ENCODE results near the gene NEMP2.
A peak's percentile ranks its signal among the peaks of the same experiment; 100 is the strongest.

The NEMP2 gene

DNA sequence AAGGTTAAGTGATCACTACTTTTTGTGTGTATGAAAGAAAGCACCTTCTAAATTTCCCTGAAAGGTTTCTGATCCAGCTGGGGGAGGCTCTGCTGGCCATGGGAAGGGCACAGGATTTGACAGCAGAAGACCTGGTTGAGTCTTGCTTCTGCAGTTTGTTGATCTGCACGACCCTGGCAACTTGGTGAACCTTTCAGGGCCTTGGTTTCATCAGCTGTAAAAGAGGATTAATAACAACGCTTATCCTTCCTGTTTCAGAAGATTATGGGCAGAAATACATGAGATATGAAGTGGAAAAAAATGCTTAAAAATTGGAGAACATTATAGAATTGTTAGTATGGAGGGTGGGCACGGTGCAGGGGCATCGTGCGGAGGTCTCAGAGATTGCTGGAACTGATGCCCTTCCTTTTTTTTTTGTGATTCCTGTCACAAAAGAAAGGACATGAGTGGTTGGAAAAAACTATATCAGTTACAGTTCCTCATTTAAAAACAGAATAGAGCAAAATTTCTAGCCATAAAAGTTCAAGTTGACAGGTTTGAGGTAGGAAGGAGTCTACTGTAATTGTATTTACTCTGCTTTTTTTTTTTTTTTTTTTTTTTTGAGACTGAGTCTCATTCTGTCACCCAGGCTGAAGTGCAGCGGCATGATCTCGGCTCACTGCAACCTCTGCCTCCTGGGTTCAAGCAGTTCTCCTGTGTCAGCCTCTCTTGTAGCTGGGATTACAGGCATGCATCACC, 79.0 kb downstream of the NEMP2 start:
- H3K27me3 ChIP-seq (replicated peaks in 2 of 5; ENCODE audit: control insufficient read depth in 4 of 5, insufficient read depth in 5 of 5, low read length in 4 of 5) = no peaks in the 10 kb centered on the region
- H3K9me3 ChIP-seq (ENCODE audit: control extremely low read depth in 1 of 5, control insufficient read depth in 4 of 5, insufficient read depth in 2 of 5, low read depth in 1 of 5, low read length in 4 of 5) = no peaks in the 10 kb centered on the region
- DNase-seq = peak in 1 of 3 donors; percentile 36
- peaks cover 1 to 16% (median 6%) of the 10 kb centered on the region in 4 experiments for H3K4me1 ChIP-seq (ENCODE audit: control extremely low read depth in 1 of 4, control insufficient read depth in 4 of 4, insufficient read depth in 4 of 4, low read length in 3 of 4)
- 45% methylated on average over 3 of the region's 7 CpGs for WGBS (ENCODE audit: insufficient coverage)
- peaks cover 3 to 17% (median 11%) of the 10 kb centered on the region in 4 experiments for H3K36me3 ChIP-seq (ENCODE audit: control insufficient read depth in 4 of 4, insufficient read depth in 4 of 4, low read length in 3 of 4)
- H3K27ac ChIP-seq (ENCODE audit: insufficient read depth in 1 of 2, low read depth in 1 of 2, low read length in 2 of 2, poor library complexity in 1 of 2, severe bottlenecking in 2 of 2) = no peak overlapping the region
- CTCF ChIA-PET = interaction anchor here (0.6 to 1.1 kb wide), 2 partner anchors 9 to 62 kb away, joined by 3 read pairs; no protein-coding TSS in a partner anchor
- POLR2A ChIA-PET = interaction anchor here (0.7 kb wide), 1 partner anchor 169 kb away, joined by 4 read pairs; no protein-coding TSS in a partner anchor
- H3K4me3 ChIP-seq (ENCODE audit: control insufficient read depth in 1 of 7, extremely low read depth in 1 of 7, insufficient read depth in 4 of 7, low read depth in 2 of 7, low read length in 6 of 7) = no peak overlapping the region

GRCh38 chr2:190454795-190455194, 79.7 kb downstream of the NEMP2 start:
- Histone ChIP-seq H3K9me3 (ENCODE audit: control extremely low read depth in 1 of 5, control insufficient read depth in 4 of 5, insufficient read depth in 2 of 5, low read depth in 1 of 5, low read length in 4 of 5) (no peaks in the 10 kb centered on the region), H3K27ac (ENCODE audit: insufficient read depth in 1 of 2, low read depth in 1 of 2, low read length in 2 of 2, poor library complexity in 1 of 2, severe bottlenecking in 2 of 2) (no peak overlapping the region), H3K4me1 (ENCODE audit: control extremely low read depth in 1 of 4, control insufficient read depth in 4 of 4, insufficient read depth in 4 of 4, low read length in 3 of 4) (peaks cover 1 to 16% (median 6%) of the 10 kb centered on the region in 4 experiments), H3K27me3 (replicated peaks in 2 of 5; ENCODE audit: control insufficient read depth in 4 of 5, insufficient read depth in 5 of 5, low read length in 4 of 5) (no peaks in the 10 kb centered on the region), H3K36me3 (ENCODE audit: control insufficient read depth in 4 of 4, insufficient read depth in 4 of 4, low read length in 3 of 4) (peaks cover 3 to 17% (median 10%) of the 10 kb centered on the region in 4 experiments), H3K4me3 (ENCODE audit: control insufficient read depth in 1 of 7, extremely low read depth in 1 of 7, insufficient read depth in 4 of 7, low read depth in 2 of 7, low read length in 6 of 7) (no peak overlapping the region)
- ChIA-PET CTCF (no interaction called here), POLR2A (interaction anchor here (0.7 kb wide), 1 partner anchor 170 kb away, joined by 4 read pairs; no protein-coding TSS in a partner anchor)
- no CpG with 5 or more reads among the region's 2 CpGs for WGBS (ENCODE audit: insufficient coverage)
- DNase-seq = no peak
